Activated T-helper 1 cell treated with anti-CD3 and anti-CD28 coated beads, Interleukin-12 subunit alpha, Interleukin-12 subunit beta, Interleukin-2, Interleukin-4 antibody, amounts not matched to agents 30 ng/mL and 10 ng/mL and 1 ng/mL, durations not matched to agents 14 hours and 24 hours and 36 hours (primary cell): ENCODE measurements around the gene BACH2. TPM values are rescaled to one million over a fixed set of nuclear protein-coding genes. Genes with fewer than 3 reads are reported as not detected.
"Not testable (repeated sequence)": the region's sequence is repeated elsewhere in the genome, so short reads cannot be mapped to it uniquely, and the experiment has no call there.

ENCODE experiments used
- DNase-seq: peaks from one replicate; pipeline ENCODE4 v3.0.0; 2021; ENCODE audit warnings: low spot score
- H3K27ac Mint-ChIP-seq: one replicate; pipeline ENCODE4 v1.8.0; 2021; ENCODE audit warnings: mild to moderate bottlenecking, mixed read lengths
- H3K27me3 Mint-ChIP-seq: one replicate; pipeline ENCODE4 v1.8.0; 2022; ENCODE audit warnings: mild to moderate bottlenecking, moderate library complexity, mixed read lengths; ENCODE audit not compliant: insufficient read depth
- H3K36me3 Mint-ChIP-seq: one replicate; pipeline ENCODE4 v1.8.0; 2021; ENCODE audit warnings: low read depth, mixed read lengths
- H3K4me1 Mint-ChIP-seq: one replicate; pipeline ENCODE4 v1.8.0; 2021; ENCODE audit warnings: low read depth, mixed read lengths
- H3K4me3 Mint-ChIP-seq: one replicate; pipeline ENCODE4 v1.8.0; 2021; ENCODE audit warnings: mild to moderate bottlenecking, moderate library complexity, mixed read lengths
- H3K9me3 Mint-ChIP-seq: one replicate; pipeline ENCODE4 v1.8.0; 2021; ENCODE audit warnings: mixed read lengths
- intact Hi-C: fragments of 100-400 bp; cut with micrococcal nuclease; formaldehyde crosslinking; loops from one replicate; pipeline ENCODE4 v1.15.1; 2024
- total RNA-seq: library from RNA; stranded (reverse); gene quantifications from 2 replicates; pipeline ENCODE4 v1.2.3, GENCODE V29; 2022

Gene BACH2
- total RNA-seq, 1 donor from 2014 or later = 68.1 TPM

GRCh38 chr6:90136837-90137568 lies 159.6 kb downstream of the BACH2 start:
- Mint-ChIP-seq H3K27ac (no peak overlapping the region), H3K4me1 (peaks cover 39% of the 10 kb centered on the region), H3K4me3 (no peak overlapping the region), H3K9me3 (no peaks in the 10 kb centered on the region), H3K36me3 (peaks cover 11% of the 10 kb centered on the region), H3K27me3 (peaks cover 2% of the 10 kb centered on the region)
- DNase-seq = no peak
- intact Hi-C loops = no loop called here

GRCh38 chr6:90136176-90136575 lies 160.5 kb downstream of the BACH2 start:
- Mint-ChIP-seq H3K27me3 (no peaks in the 10 kb centered on the region), H3K36me3 (peaks cover 11% of the 10 kb centered on the region), H3K27ac (no peak overlapping the region), H3K4me3 (no peak overlapping the region), H3K9me3 (no peaks in the 10 kb centered on the region), H3K4me1 (peaks cover 43% of the 10 kb centered on the region)
- intact Hi-C loops = no loop called here
- no peak for DNase-seq

- H3K4me1 Mint-ChIP-seq = peaks cover 46% of the 10 kb centered on the region
- no peak for DNase-seq
Measured at GRCh38 chr6:90135667-90136066, 161.0 kb downstream of the BACH2 start.

GRCh38 chr6:90133664-90134063 lies 163.0 kb downstream of the BACH2 start:
- peaks cover 39% of the 10 kb centered on the region for H3K4me1 Mint-ChIP-seq

More at GRCh38 chr6:90135667-90136066, 161.0 kb downstream of the BACH2 start:
- Mint-ChIP-seq H3K27ac (peak overlapping the region; percentile 2), H3K4me3 (no peak overlapping the region), H3K36me3 (peaks cover 13% of the 10 kb centered on the region), H3K27me3 (no peaks in the 10 kb centered on the region), H3K9me3 (no peaks in the 10 kb centered on the region)
- intact Hi-C loops = no loop called here

GRCh38 chr6:90131614-90132423 lies 164.8 kb downstream of the BACH2 start:
- H3K27ac Mint-ChIP-seq = no peak overlapping the region
- no peak overlapping the region for H3K4me3 Mint-ChIP-seq
- intact Hi-C loops = no loop called here
- H3K4me1 Mint-ChIP-seq = peaks cover 40% of the 10 kb centered on the region
- DNase-seq = no peak
- peaks cover 20% of the 10 kb centered on the region for H3K36me3 Mint-ChIP-seq
- no peaks in the 10 kb centered on the region for H3K9me3 Mint-ChIP-seq
- no peaks in the 10 kb centered on the region for H3K27me3 Mint-ChIP-seq

More at GRCh38 chr6:90133664-90134063, 163.0 kb downstream of the BACH2 start:
- H3K4me3 Mint-ChIP-seq, DNase-seq, intact Hi-C loops, H3K27me3 Mint-ChIP-seq, H3K9me3 Mint-ChIP-seq, H3K27ac Mint-ChIP-seq: not testable (repeated sequence)
- H3K36me3 Mint-ChIP-seq = peaks cover 11% of the 10 kb centered on the region

- peaks cover 24% of the 10 kb centered on the region for H3K36me3 Mint-ChIP-seq
- DNase-seq = no peak
- no peaks in the 10 kb centered on the region for H3K27me3 Mint-ChIP-seq
- intact Hi-C loops = no loop called here
- H3K4me3 Mint-ChIP-seq = no peak overlapping the region
- H3K4me1 Mint-ChIP-seq = peaks cover 46% of the 10 kb centered on the region
- no peak overlapping the region for H3K27ac Mint-ChIP-seq
- no peaks in the 10 kb centered on the region for H3K9me3 Mint-ChIP-seq
Measured at GRCh38 chr6:90131125-90131524, 165.5 kb downstream of the BACH2 start.

GRCh38 chr6:90128687-90129086 lies 168.0 kb downstream of the BACH2 start:
- H3K4me3 Mint-ChIP-seq, H3K27ac Mint-ChIP-seq, H3K27me3 Mint-ChIP-seq, H3K9me3 Mint-ChIP-seq, DNase-seq, intact Hi-C loops: not testable (repeated sequence)
- H3K36me3 Mint-ChIP-seq = peaks cover 26% of the 10 kb centered on the region
- H3K4me1 Mint-ChIP-seq = peaks cover 60% of the 10 kb centered on the region

- intact Hi-C loops = loop anchor here (1.0 kb wide), 1 partner anchor 49 kb away; no protein-coding TSS in a partner anchor
- peaks cover 2% of the 10 kb centered on the region for H3K27me3 Mint-ChIP-seq
Measured at GRCh38 chr6:90127595-90127994, 169.0 kb downstream of the BACH2 start.

GRCh38 chr6:90126839-90127238 lies 169.8 kb downstream of the BACH2 start:
- peaks cover 64% of the 10 kb centered on the region for H3K4me1 Mint-ChIP-seq
- intact Hi-C loops = loop anchor here (1.0 kb wide), 1 partner anchor 49 kb away; no protein-coding TSS in a partner anchor
- H3K27me3 Mint-ChIP-seq = peaks cover 2% of the 10 kb centered on the region
- DNase-seq = no peak
- no peaks in the 10 kb centered on the region for H3K9me3 Mint-ChIP-seq
- peak overlapping the region; percentile 48 for H3K27ac Mint-ChIP-seq
- peaks cover 35% of the 10 kb centered on the region for H3K36me3 Mint-ChIP-seq
- peak overlapping the region; percentile 30 for H3K4me3 Mint-ChIP-seq

More at GRCh38 chr6:90127595-90127994, 169.0 kb downstream of the BACH2 start:
- H3K9me3 Mint-ChIP-seq = no peaks in the 10 kb centered on the region
- peaks cover 64% of the 10 kb centered on the region for H3K4me1 Mint-ChIP-seq
- no peak for DNase-seq
- no peak overlapping the region for H3K27ac Mint-ChIP-seq
- no peak overlapping the region for H3K4me3 Mint-ChIP-seq
- peaks cover 30% of the 10 kb centered on the region for H3K36me3 Mint-ChIP-seq

GRCh38 chr6:90126181-90126580 lies 170.5 kb downstream of the BACH2 start:
- Mint-ChIP-seq H3K27me3 (peaks cover 2% of the 10 kb centered on the region), H3K9me3 (no peaks in the 10 kb centered on the region), H3K36me3 (peaks cover 35% of the 10 kb centered on the region), H3K4me1 (peaks cover 63% of the 10 kb centered on the region), H3K4me3 (peak overlapping the region; percentile 52), H3K27ac (no peak overlapping the region)
- intact Hi-C loops = no loop called here
- DNase-seq = no peak

- H3K4me3 Mint-ChIP-seq = no peak overlapping the region
- H3K36me3 Mint-ChIP-seq = peaks cover 31% of the 10 kb centered on the region
- peaks cover 2% of the 10 kb centered on the region for H3K27me3 Mint-ChIP-seq
- H3K27ac Mint-ChIP-seq = no peak overlapping the region
- intact Hi-C loops = loop anchor here (5.0 kb wide), 1 partner anchor 43 kb away; no protein-coding TSS in a partner anchor
- H3K4me1 Mint-ChIP-seq = peaks cover 64% of the 10 kb centered on the region
- no peak for DNase-seq
- no peaks in the 10 kb centered on the region for H3K9me3 Mint-ChIP-seq
Measured at GRCh38 chr6:90124874-90125510, 171.7 kb downstream of the BACH2 start.

- H3K4me3 Mint-ChIP-seq = no peak overlapping the region
- intact Hi-C loops = loop anchor here (5.0 kb wide), 1 partner anchor 42 kb away; no protein-coding TSS in a partner anchor
- peaks cover 2% of the 10 kb centered on the region for H3K27me3 Mint-ChIP-seq
- DNase-seq = no peak
- no peaks in the 10 kb centered on the region for H3K9me3 Mint-ChIP-seq
- H3K27ac Mint-ChIP-seq = peak overlapping the region; percentile 37
- peaks cover 35% of the 10 kb centered on the region for H3K36me3 Mint-ChIP-seq
- peaks cover 64% of the 10 kb centered on the region for H3K4me1 Mint-ChIP-seq
Measured at GRCh38 chr6:90123831-90124230, 172.8 kb downstream of the BACH2 start.
